Activated naive CD4-positive, alpha-beta T cell treated with anti-CD3 and anti-CD28 coated beads for 36 hours (primary cell): Measurements from ENCODE around the gene NOS1. TPM values are rescaled to one million over a fixed set of nuclear protein-coding genes. Genes with fewer than 3 reads are reported as not detected.

ENCODE experiments used
- CTCF ChIA-PET: fragments of 350-600 bp; sonication (Branson Sonifier 250); formaldehyde crosslinking; loops from one replicate; lab custom pipeline; 2021; ENCODE audit warnings: antibody characterized with exemption; lab: Charles Lee
- DNase-seq: peaks from one replicate; pipeline ENCODE4 v3.0.0-alpha.2; 2020
- H3K27ac Mint-ChIP-seq: one replicate; pipeline ENCODE4 v1.8.0; 2021; ENCODE audit warnings: mild to moderate bottlenecking, mixed read lengths
- H3K27me3 Mint-ChIP-seq: one replicate; pipeline ENCODE4 v1.8.0; 2021; ENCODE audit warnings: low read depth, mixed read lengths
- H3K36me3 Mint-ChIP-seq: one replicate; pipeline ENCODE4 v1.8.0; 2021; ENCODE audit warnings: low read depth, mixed read lengths
- H3K4me1 Mint-ChIP-seq: one replicate; pipeline ENCODE4 v1.8.0; 2021; ENCODE audit warnings: low read depth, mixed read lengths
- H3K4me3 Mint-ChIP-seq: one replicate; pipeline ENCODE4 v1.8.0; 2021; ENCODE audit warnings: mild to moderate bottlenecking, moderate library complexity, mixed read lengths
- H3K9me3 Mint-ChIP-seq: one replicate; pipeline ENCODE4 v1.8.0; 2021; ENCODE audit warnings: mixed read lengths
- intact Hi-C: fragments of 100-400 bp; cut with micrococcal nuclease; formaldehyde crosslinking; loops from one replicate; pipeline ENCODE4 v1.15.1; 2023
- total RNA-seq, 2 experiments: library from RNA; stranded (reverse); gene quantifications; one replicate each; pipeline ENCODE4 v1.2.3, GENCODE V29; 2021

Gene NOS1
- total RNA-seq, 2 experiments from 2014 or later, result 0.02 TPM; not detected in 1

GRCh38 chr12:117342682-117343081, 18.7 kb downstream of the NOS1 start:
- no peak overlapping the region for H3K27ac Mint-ChIP-seq
- CTCF ChIA-PET, result interaction anchor here (0.8 kb wide), 1 partner anchor 24 kb away, joined by 3 read pairs; no protein-coding TSS in a partner anchor

GRCh38 chr12:117342247-117342646, 19.2 kb downstream of the NOS1 start:
- no peaks in the 10 kb centered on the region for H3K4me1 Mint-ChIP-seq
- no peak overlapping the region for H3K4me3 Mint-ChIP-seq
- H3K27ac Mint-ChIP-seq, result no peak overlapping the region
- CTCF ChIA-PET, result no interaction called here
- intact Hi-C loops, result no loop called here
- no peak for DNase-seq
- H3K27me3 Mint-ChIP-seq, result peaks cover 6% of the 10 kb centered on the region
- no peaks in the 10 kb centered on the region for H3K36me3 Mint-ChIP-seq
- H3K9me3 Mint-ChIP-seq, result peaks cover 7% of the 10 kb centered on the region

More at GRCh38 chr12:117342682-117343081, 18.7 kb downstream of the NOS1 start:
- H3K4me3 Mint-ChIP-seq, result no peak overlapping the region
- intact Hi-C loops, result no loop called here
- DNase-seq, result no peak
- no peaks in the 10 kb centered on the region for H3K36me3 Mint-ChIP-seq
- no peaks in the 10 kb centered on the region for H3K4me1 Mint-ChIP-seq
- peaks cover 6% of the 10 kb centered on the region for H3K27me3 Mint-ChIP-seq
- peaks cover 7% of the 10 kb centered on the region for H3K9me3 Mint-ChIP-seq

- Mint-ChIP-seq H3K27me3 (peaks cover 20% of the 10 kb centered on the region), H3K4me3 (no peak overlapping the region), H3K27ac (no peak overlapping the region), H3K9me3 (peaks cover 7% of the 10 kb centered on the region), H3K4me1 (no peaks in the 10 kb centered on the region), H3K36me3 (no peaks in the 10 kb centered on the region)
- intact Hi-C loops, result no loop called here
- CTCF ChIA-PET, result no interaction called here
- DNase-seq, result no peak
These were observed 22.3 kb downstream of the NOS1 start for GRCh38 chr12:117339104-117339503.

GRCh38 chr12:117334855-117335587, 26.4 kb downstream of the NOS1 start:
- CTCF ChIA-PET, result interaction anchor here (0.7 kb wide), 1 partner anchor 60 kb away, joined by 3 read pairs; no protein-coding TSS in a partner anchor
- Mint-ChIP-seq H3K27ac (no peak overlapping the region), H3K4me3 (no peak overlapping the region), H3K9me3 (no peaks in the 10 kb centered on the region), H3K4me1 (no peaks in the 10 kb centered on the region), H3K36me3 (no peaks in the 10 kb centered on the region), H3K27me3 (peaks cover 26% of the 10 kb centered on the region)
- intact Hi-C loops, result no loop called here
- no peak for DNase-seq

- Mint-ChIP-seq H3K4me1 (no peaks in the 10 kb centered on the region), H3K36me3 (no peaks in the 10 kb centered on the region), H3K4me3 (no peak overlapping the region), H3K27me3 (peaks cover 26% of the 10 kb centered on the region), H3K9me3 (no peaks in the 10 kb centered on the region), H3K27ac (no peak overlapping the region)
- CTCF ChIA-PET, result no interaction called here
- intact Hi-C loops, result no loop called here
- DNase-seq, result no peak
These were observed 27.4 kb downstream of the NOS1 start for GRCh38 chr12:117334051-117334450.

- Mint-ChIP-seq H3K9me3 (no peaks in the 10 kb centered on the region), H3K4me1 (no peaks in the 10 kb centered on the region), H3K27me3 (peaks cover 26% of the 10 kb centered on the region), H3K36me3 (no peaks in the 10 kb centered on the region), H3K27ac (no peak overlapping the region), H3K4me3 (no peak overlapping the region)
- CTCF ChIA-PET, result interaction anchor here (1.0 kb wide), 1 partner anchor 222 kb away, joined by 3 read pairs; no protein-coding TSS in a partner anchor
- DNase-seq, result no peak
- intact Hi-C loops, result no loop called here
These were observed 28.0 kb downstream of the NOS1 start for GRCh38 chr12:117333331-117333881.

- CTCF ChIA-PET, result no interaction called here
- H3K4me1 Mint-ChIP-seq, result no peaks in the 10 kb centered on the region
- H3K4me3 Mint-ChIP-seq, result no peak overlapping the region
- peaks cover 25% of the 10 kb centered on the region for H3K27me3 Mint-ChIP-seq
- H3K27ac Mint-ChIP-seq, result no peak overlapping the region
- no peak for DNase-seq
- no peaks in the 10 kb centered on the region for H3K36me3 Mint-ChIP-seq
- intact Hi-C loops, result no loop called here
- no peaks in the 10 kb centered on the region for H3K9me3 Mint-ChIP-seq
These were observed 29.7 kb downstream of the NOS1 start for GRCh38 chr12:117331691-117332090.

GRCh38 chr12:117330441-117331113, 30.8 kb downstream of the NOS1 start:
- Mint-ChIP-seq H3K9me3 (no peaks in the 10 kb centered on the region), H3K36me3 (no peaks in the 10 kb centered on the region), H3K4me3 (no peak overlapping the region), H3K27ac (no peak overlapping the region), H3K27me3 (peaks cover 18% of the 10 kb centered on the region), H3K4me1 (no peaks in the 10 kb centered on the region)
- no peak for DNase-seq
- CTCF ChIA-PET, result no interaction called here
- intact Hi-C loops, result no loop called here

- peaks cover 19% of the 10 kb centered on the region for H3K27me3 Mint-ChIP-seq
- CTCF ChIA-PET, result interaction anchor here (0.6 kb wide), 1 partner anchor 71 kb away, joined by 3 read pairs; no protein-coding TSS in a partner anchor
- no peaks in the 10 kb centered on the region for H3K36me3 Mint-ChIP-seq
- no peak overlapping the region for H3K27ac Mint-ChIP-seq
- no peak overlapping the region for H3K4me3 Mint-ChIP-seq
- H3K9me3 Mint-ChIP-seq, result no peaks in the 10 kb centered on the region
- intact Hi-C loops, result no loop called here
- no peaks in the 10 kb centered on the region for H3K4me1 Mint-ChIP-seq
- no peak for DNase-seq
These were observed 31.7 kb downstream of the NOS1 start for GRCh38 chr12:117329756-117330155.

- H3K36me3 Mint-ChIP-seq, result no peaks in the 10 kb centered on the region
- CTCF ChIA-PET, result no interaction called here
- intact Hi-C loops, result no loop called here
- DNase-seq, result no peak
- H3K4me3 Mint-ChIP-seq, result no peak overlapping the region
- H3K27me3 Mint-ChIP-seq, result peaks cover 12% of the 10 kb centered on the region
- no peaks in the 10 kb centered on the region for H3K9me3 Mint-ChIP-seq
- H3K27ac Mint-ChIP-seq, result no peak overlapping the region
- H3K4me1 Mint-ChIP-seq, result no peaks in the 10 kb centered on the region
These were observed 32.8 kb downstream of the NOS1 start for GRCh38 chr12:117328556-117329100.

GRCh38 chr12:117322428-117322827, 39.0 kb downstream of the NOS1 start:
- Mint-ChIP-seq H3K36me3 (no peaks in the 10 kb centered on the region), H3K27ac (no peak overlapping the region), H3K4me1 (no peaks in the 10 kb centered on the region), H3K4me3 (no peak overlapping the region), H3K9me3 (no peaks in the 10 kb centered on the region), H3K27me3 (peaks cover 5% of the 10 kb centered on the region)
- DNase-seq, result no peak
- CTCF ChIA-PET, result no interaction called here
- intact Hi-C loops, result no loop called here

GRCh38 chr12:117321572-117321971, 39.9 kb downstream of the NOS1 start:
- intact Hi-C loops, result no loop called here
- H3K27ac Mint-ChIP-seq, result no peak overlapping the region

More at GRCh38 chr12:117321572-117321971, 39.9 kb downstream of the NOS1 start:
- H3K27me3 Mint-ChIP-seq, result peaks cover 5% of the 10 kb centered on the region
- H3K9me3 Mint-ChIP-seq, result no peaks in the 10 kb centered on the region
- CTCF ChIA-PET, result no interaction called here
- no peaks in the 10 kb centered on the region for H3K4me1 Mint-ChIP-seq
- no peak for DNase-seq
- no peak overlapping the region for H3K4me3 Mint-ChIP-seq
- no peaks in the 10 kb centered on the region for H3K36me3 Mint-ChIP-seq
